ENCODE measurements around the gene ZNF611.

- no peak for TF ChIP-seq CTCF (conservative IDR thresholded peaks at IDR 0.05; ENCODE audit: low read length)
- no peak for TF ChIP-seq EZH2phosphoT487 (IDR thresholded peaks at IDR 0.05; ENCODE audit: borderline replicate concordance, low read depth, low read length)
Observed at GRCh38 chr19:52749780-52750179, 14.9 kb upstream of the ZNF611 start.
